Measurements from ENCODE around the gene LCT. TPM values are rescaled to one million over a fixed set of nuclear protein-coding genes. Genes with fewer than 3 reads are reported as not detected.

The LCT gene
- total and polyA plus RNA-seq, 9 of the 15 experiments (the other 6 are each of a cell fraction or from before 2014, with no cell fraction given), result 0.01 to 0.04 (median 0.03) TPM; not detected in 4

- in situ Hi-C loops (cut with MboI), result no loop called here
- no peak overlapping the region for H3K9ac ChIP-seq (ENCODE audit: insufficient read depth in 1 of 2, low read depth in 2 of 2, low read length in 2 of 2)
- DNase-seq (ENCODE audit: extremely low read depth in 1 of 4, low spot score in 3 of 4) (no peak), FAIRE-seq (no peak), ATAC-seq (no peak)
- POLR2A ChIA-PET, result interaction anchor here (0.6 kb wide), 1 partner anchor 44 kb away, joined by 3 read pairs; no protein-coding TSS in a partner anchor
- WGBS (ENCODE audit: insufficient coverage, low coverage, missing lambda C conversion rate), result 25% methylated on average over 14 of the region's 14 CpGs
- no peaks in the 10 kb centered on the region for H3K79me2 ChIP-seq (ENCODE audit: control insufficient read depth, insufficient read depth, low read length)
- H3K4me1 ChIP-seq (replicated peaks in 1 of 2; ENCODE audit: control insufficient read depth in 2 of 2, insufficient read depth in 2 of 2, low read length in 2 of 2), result no peaks in the 10 kb centered on the region
- TF ChIP-seq FOXK1 (CRISPR knock-in tag; IDR thresholded peaks at IDR 0.05; ENCODE audit: borderline replicate concordance), result no peak
- no peak for TF ChIP-seq ZNF551 (CRISPR knock-in tag; IDR thresholded peaks at IDR 0.05)
- TF ChIP-seq NEUROD1 (IDR thresholded peaks at IDR 0.05; ENCODE audit: borderline replicate concordance, low read depth, low read length, partially characterized antibody), result no peak
- TF ChIP-seq ZNF778 (CRISPR knock-in tag; IDR thresholded peaks at IDR 0.05), result no peak
- no peak for TF ChIP-seq HOMEZ (CRISPR knock-in tag; IDR thresholded peaks at IDR 0.05)
- TF ChIP-seq ZNF655 (CRISPR knock-in tag; IDR thresholded peaks at IDR 0.05), result no peak
- TF ChIP-seq ZNF507 (tag; conservative IDR thresholded peaks at IDR 0.05), result no peak
- no peak for TF ChIP-seq ZNF175 (CRISPR knock-in tag; IDR thresholded peaks at IDR 0.05; ENCODE audit: low read depth)
- no peak for TF ChIP-seq ZNF75A (CRISPR knock-in tag; IDR thresholded peaks at IDR 0.05)
- TF ChIP-seq ADNP (tag; IDR thresholded peaks at IDR 0.05), result no peak
- no peak overlapping the region for H2AFZ ChIP-seq (ENCODE audit: low read depth, low read length)
- H3K27ac ChIP-seq (ENCODE audit: extremely low read depth, low read depth, low read length), result no peak overlapping the region
- no peak overlapping the region for H3K4me2 ChIP-seq (ENCODE audit: insufficient read depth, low read length)
- CTCF ChIA-PET (ENCODE audit: low intra/inter-chr PET ratio), result no interaction called here
- no peaks in the 10 kb centered on the region for H3K9me3 ChIP-seq (replicated peaks; ENCODE audit: control insufficient read depth, insufficient read depth, low read depth, low read length)
- peaks cover 7 to 31% of the 10 kb centered on the region in 2 experiments; a peak in 4 of 5 replicates for H3K27me3 ChIP-seq (ENCODE audit: control insufficient read depth in 2 of 2, insufficient read depth in 2 of 2, low read length in 2 of 2)
- H3K9me1 ChIP-seq (ENCODE audit: control insufficient read depth, insufficient read depth, low read length), result no peaks in the 10 kb centered on the region
- BruUV-seq (replicated peaks), result no TSS peak
- intact Hi-C loops (cut with micrococcal nuclease), result no loop called here
- no peaks in the 10 kb centered on the region for H3K36me3 ChIP-seq (ENCODE audit: control insufficient read depth, insufficient read depth, low read length)
- H4K20me1 ChIP-seq (replicated peaks; ENCODE audit: control insufficient read depth, insufficient read depth, low read length), result no peaks in the 10 kb centered on the region
- no peak overlapping the region for H3K4me3 ChIP-seq
Observed at GRCh38 chr2:135831180-135831812, 5.7 kb downstream of the LCT start.

Measured in K562 (cell line).